ENCODE data around the gene ARHGEF4.

The ARHGEF4 gene

DNA sequence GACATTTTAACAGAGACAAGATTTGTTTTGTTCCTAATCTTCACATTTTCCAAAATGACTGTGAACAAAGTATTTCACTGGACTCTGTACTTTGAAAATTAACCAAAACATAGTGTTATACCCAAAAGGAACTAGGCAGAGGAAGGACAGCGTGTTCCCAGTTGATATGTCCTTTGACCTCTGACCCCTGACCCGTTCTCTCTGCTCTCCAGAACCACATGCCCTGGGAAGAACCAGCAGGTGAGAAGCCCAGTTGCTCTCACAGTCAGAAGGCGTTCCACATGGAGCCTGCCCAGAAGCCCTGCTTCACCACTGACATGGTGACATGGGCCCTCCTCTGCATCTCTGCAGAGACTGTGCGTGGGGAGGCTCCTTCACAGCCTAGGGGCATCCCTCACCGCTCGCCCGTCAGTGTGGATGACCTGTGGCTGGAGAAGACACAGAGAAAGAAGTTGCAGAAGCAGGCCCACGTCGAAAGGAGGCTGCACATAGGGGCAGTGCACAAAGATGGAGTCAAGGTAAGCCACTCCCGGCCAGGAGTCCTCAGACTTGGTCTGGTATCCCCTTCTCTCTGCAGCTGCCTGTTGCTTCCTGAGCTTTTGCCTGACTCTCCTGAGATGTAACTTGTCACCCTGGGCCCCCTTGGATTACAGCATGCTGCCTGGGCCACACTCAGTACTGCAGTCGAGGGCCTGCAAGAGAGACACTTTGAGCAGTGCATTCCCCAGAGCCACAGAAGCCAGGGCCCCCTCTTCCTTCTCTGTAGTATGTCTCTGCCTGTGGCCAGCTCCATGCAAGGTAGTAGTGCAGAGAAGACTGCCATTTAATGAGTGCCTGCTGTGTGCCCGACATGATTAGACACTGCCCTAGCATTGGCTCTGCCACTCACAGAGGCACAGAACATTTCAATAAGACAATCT lies 94.3 kb downstream of the ARHGEF4 start:
- DNase-seq, result no peak

- DNase-seq, result no peak
These were observed 96.8 kb downstream of the ARHGEF4 start for GRCh38 chr2:130933501-130933900.

DNA sequence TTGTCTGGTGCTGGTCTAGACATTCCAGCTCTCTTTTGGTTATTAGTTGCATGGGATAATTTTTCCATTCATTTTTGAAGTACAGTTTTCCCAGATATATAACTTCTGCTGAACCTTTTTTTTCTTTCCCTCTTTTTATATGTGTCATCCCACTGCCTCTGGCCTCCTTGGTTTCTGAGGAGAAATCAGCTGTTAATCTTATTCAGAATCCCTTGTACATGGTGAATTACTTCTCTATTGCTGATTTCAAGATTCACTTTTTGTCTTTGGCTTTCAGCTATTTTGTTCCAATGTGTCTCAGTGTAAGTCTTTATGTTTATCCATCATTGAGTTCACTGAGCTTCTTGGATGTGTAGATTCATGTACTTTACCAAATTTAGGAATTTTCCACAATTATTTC lies 99.7 kb downstream of the ARHGEF4 start:
- DNase-seq, result no peak

GRCh38 chr2:130947967-130948366 lies 111.3 kb downstream of the ARHGEF4 start:
- no peak for DNase-seq

DNA sequence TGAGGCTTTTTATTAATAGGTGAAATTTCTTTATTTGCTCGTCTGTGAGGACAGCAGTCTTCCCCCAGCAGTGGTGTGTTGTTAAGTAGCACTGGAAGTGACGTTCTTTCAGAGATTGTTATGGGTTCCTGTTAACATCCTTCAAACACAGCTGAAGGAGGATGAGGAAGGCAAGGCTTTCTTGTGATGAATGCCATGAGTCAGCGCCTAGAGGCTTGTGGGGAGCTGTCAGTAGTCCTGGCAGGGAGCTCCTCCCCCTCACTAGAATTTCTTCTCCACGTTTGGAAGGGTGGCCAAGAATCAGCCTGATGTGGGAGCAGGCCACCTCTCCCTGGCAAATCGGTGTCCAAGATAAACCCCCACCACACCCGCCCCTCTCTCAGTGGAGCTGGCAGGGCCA lies 113.2 kb downstream of the ARHGEF4 start:
- no peak for DNase-seq

DNA sequence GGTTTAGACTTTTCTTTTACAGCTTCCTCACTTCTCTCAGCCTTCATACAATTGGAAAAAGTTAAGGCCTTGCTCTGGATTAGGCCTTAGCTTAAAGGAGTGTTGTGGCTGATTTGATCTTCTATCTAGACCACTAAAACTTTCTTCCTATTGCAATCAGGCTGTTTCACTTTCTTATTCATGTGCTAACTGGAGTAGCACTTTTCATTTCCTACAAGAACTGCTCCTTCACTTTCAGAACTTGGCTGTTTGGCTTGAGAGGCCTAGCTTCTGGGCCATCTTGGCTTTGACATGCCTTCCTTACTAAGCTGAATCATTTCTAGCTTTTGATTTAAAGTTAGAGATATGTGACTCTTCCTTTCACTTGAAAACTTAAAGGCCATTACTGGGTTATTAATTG lies 114.3 kb downstream of the ARHGEF4 start:
- no peak for DNase-seq

- DNase-seq, result no peak
These were observed 118.2 kb downstream of the ARHGEF4 start for GRCh38 chr2:130954873-130955272.

DNA sequence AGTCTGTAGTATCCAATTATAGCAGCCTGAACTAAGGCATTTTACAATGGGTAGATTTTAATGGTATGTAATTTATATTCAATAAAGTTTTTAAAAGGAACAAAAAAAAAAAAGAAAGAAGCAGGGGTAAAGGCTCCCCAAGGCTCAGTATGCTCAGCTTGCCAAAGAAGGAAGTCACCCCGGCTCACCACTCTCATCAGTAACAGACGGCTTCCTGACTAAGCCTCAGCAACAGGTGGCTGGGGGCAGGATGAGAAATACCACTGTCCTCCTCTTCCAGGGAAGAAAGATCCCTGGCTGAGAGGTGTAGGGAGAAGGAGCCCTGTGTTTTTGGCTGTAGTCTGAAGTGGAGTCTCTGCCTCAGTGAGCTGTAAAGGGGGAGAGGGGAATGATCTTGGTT lies 121.2 kb downstream of the ARHGEF4 start:
- no peak for DNase-seq

GRCh38 chr2:130963196-130963848 lies 126.6 kb downstream of the ARHGEF4 start:
- DNase-seq, result no peak

DNA sequence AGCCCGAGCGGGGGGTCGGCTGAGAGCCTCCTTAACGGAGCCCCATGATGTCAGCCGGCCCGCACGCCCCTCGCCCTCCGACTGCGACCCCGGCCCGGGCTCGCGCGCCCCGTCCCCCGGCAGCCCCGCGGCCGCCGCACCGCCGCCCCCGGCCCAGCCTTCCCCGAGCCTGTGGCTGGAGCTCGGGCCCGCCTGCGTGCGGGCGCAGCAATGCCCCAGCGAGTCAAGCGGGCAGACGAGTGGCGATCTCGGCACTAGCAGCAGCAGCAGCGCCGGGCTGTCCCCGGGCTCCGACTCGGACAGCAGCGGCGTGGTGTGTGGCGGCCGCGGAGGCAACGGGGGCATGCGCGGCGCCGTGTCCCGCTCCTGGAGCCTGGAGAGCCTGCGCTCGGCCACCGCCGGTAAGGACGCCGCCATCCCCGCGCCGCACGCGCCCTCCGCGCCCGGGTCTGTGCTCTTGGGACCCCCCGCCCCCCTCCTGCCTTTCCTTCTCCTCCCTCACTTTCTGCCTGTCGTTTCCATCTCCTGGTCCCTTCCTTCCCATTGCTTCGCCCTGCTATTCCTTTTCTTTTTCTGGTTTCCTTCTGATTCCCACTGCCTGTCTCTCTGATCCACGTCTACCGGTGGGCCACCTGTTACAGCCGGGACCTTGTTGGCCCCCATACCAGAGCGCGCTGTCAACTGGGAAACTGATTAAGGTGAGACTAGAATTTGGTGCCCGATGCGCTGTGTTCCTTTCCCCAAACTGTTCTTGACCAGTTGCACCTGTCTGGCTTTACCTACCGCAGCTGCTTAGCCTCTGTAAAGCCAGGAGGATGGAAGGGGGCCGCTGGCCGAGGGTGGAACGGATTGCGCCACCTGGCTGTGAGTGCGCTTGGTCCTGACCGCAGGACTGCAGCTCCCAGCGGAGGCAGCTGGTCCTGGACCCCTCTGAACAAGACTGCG lies 127.4 kb downstream of the ARHGEF4 start:
- peak; percentile 10 for DNase-seq

DNA sequence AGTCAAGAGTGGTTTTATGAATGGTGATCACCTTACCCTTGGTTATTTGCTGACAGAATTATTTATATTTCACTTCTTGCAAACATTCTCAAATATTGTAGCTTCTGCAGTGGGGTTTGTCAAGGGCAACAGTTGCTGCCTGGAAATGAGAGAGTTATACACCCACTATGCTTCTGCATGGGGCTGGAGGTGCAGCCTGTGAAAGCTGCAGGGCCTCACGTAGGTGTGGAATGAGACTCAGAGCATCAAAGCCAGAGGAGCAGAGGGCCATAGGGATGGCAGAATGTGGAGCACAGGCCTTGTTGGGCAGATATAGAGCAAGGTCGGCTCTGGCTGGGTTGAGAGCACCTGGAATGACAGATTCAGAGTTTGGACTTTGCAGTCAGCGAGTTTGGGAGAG lies 128.2 kb downstream of the ARHGEF4 start:
- no peak for DNase-seq

DNA sequence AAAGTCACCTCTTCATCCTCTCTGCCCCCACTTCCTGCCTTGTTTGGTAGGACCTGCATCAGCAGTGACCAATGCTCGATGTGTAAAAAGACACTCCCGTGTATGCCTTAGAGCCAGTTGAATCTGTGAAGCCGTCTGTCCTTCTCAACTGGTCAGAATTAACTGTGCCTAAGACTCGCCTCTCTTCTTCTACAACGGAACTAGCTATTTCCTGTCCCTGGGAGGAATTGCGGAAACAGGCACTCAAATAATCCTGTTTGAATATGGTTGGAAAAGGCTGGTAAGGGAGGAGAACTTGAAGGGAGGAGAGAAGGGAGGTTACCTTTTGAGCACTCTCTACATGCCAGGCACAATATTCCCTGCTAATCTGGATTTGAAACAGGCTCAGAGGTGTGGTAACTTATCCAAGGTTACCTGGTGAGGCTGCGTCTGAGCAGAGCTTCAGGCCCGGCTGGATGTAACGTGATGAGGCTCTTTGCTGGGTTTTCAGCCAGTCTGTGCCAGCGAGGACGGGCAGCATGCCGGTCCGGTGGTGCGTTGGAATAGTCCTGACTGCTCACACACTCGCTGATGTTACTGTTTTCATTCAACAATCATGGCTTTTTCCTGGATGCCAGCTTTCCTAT lies 129.5 kb downstream of the ARHGEF4 start:
- DNase-seq, result no peak

GRCh38 chr2:130966775-130967490 lies 130.2 kb downstream of the ARHGEF4 start:
- DNase-seq, result no peak

DNA sequence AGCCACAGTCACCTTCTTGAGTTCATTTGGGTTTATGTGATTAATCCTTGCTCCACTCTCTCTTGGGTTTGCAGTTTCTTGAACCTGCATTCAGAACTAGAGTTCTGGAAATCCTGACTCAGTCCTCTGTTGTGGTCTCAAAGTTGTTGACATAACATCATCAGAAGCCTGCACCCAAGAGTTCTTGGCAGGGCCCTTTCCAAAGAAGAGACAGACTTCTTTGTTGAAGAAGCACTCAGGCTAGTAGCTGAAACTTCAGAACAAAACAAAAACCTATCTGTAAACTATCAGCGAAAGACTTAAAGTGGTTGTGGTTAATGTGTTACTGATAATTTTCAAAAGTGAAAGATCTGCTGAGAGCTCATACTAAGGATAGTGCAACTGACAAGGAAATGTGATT lies 135.7 kb downstream of the ARHGEF4 start:
- no peak for DNase-seq

DNA sequence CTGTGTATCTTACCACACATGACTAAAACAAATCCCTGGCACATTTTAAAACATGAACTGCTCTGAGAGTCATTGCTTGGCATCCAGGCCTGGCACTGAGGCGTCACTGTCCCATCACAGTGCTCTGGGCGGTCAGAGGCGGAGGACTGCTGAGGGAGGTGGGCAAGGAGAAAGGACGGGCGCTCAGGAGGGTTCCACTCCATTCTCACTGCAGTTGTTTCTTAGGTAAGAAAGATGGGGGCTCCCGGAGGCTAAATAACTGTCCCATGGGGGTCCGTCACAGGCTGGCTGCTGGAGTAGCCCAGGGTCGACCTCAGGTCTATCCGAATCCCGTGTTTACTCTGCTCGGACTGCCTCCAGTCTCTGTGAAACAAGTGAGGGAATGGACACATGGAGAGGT lies 139.0 kb downstream of the ARHGEF4 start:
- no peak for DNase-seq

- DNase-seq, result no peak
These were observed 140.0 kb downstream of the ARHGEF4 start for GRCh38 chr2:130976591-130977237.

DNA sequence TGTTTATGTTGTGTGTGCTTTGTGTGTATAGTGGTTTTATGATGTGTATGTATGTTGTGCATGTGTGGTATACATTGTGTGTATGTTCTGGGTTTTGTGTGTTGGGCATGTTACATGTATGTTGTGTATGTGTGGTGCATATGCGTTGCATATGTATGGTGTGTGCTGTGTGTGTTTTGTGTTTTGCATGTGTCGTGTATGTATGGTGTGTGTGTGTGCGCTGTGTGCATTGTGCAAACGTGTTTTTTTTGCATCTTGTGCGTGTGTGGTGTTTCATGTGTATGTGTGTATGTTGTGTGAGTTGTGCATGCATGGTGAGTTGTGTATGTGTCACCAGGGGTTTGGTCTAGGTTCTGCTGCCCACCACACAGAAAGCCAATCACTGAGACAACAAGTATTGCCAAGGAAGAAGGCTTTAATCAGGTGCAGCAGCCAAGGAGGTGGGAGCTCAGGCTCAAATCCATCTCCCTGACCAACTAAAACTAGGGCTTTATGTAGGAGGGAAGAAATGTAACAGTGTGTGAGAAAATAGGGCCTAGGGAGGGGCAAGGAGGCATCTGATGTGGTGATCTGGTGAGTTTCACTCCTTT lies 140.8 kb downstream of the ARHGEF4 start:
- DNase-seq, result no peak

GRCh38 chr2:130981667-130982066 lies 145.0 kb downstream of the ARHGEF4 start:
- DNase-seq, result no peak

DNA sequence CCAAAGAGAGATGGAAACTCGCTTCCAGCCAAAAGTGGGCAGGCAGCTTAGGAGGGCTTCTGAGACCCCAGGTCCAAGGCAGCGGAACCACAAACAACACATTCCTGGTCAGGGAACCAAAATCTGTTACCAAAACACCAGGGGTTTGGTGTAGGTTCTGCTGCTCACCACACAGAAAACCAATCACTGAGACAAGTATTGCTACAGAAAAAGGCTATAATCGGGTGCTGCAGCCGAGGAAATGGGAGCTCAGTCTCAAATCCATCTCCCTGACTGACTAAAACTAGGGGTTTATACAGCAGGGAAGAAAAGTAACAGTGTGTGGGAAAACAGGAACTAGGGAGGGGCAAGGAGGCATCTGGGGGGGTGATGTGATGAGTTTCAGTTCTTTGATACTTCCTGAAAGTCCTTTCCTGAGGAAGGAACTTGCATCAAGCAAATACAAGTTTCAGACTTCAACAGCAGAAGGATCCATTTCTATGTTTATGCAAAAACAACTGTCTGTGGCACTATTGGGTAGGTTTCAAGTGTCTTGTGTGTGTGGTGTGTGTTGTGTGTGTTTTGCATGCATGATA lies 148.6 kb downstream of the ARHGEF4 start:
- DNase-seq, result no peak

DNA sequence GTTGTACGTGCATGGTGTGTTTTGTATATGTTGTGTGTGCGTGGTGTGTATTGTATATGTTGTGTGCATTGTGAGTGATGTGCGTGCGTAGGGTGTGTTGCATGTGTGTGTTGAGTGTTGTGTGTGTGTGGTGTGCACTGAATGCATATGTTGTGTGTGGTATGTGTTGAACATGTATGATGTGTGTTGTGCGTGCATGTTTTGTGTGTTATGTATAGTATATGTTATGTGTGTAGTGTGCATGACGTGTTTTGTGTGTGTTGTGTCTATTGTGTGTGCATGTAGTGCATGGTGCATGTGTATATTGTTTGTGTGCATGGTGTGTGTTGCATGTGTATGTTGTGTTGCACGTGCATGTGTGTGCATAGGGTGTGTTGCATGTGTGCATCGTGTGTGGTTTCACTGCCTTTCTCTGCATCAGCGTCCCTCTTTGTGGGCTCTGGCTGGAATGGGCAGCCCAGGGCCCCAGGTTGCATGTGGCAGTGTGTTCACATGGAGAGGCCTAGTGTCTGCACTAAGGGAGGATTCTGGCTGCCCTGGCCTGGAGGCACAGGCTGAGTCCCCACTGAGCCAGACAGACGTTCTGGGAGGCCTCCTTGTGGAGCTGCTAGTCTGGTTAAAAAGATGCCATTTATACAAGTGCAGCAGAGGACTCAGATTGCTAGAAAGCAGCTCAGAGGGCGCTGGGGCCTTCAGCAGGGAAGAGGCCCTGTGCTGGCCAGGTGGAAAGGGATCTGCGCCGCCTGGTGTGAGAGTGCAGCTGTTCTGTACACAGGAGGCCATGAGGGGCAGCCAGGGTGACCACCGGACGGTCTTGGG lies 149.3 kb downstream of the ARHGEF4 start:
- DNase-seq, result no peak
